Neuronal stem cell (in vitro differentiated cells): ENCODE data around the gene DNAJA3.

Source experiments
- DNase-seq: peaks from one replicate; pipeline ENCODE4 v3.0.0-alpha.2; 2013; ENCODE audit warnings: low spot score
- H2AFZ ChIP-seq: one replicate; pipeline ENCODE4 v1.6.1; 2013; ENCODE audit warnings: mild to moderate bottlenecking, low read length, inconsistent platforms
- H2AK5ac ChIP-seq: 2 replicates; pipeline ENCODE4 v1.6.1; 2013; ENCODE audit warnings: low read depth, mild to moderate bottlenecking, inconsistent platforms, low read length, moderate library complexity, mixed read lengths
- H2BK120ac ChIP-seq: 2 replicates; pipeline ENCODE4 v1.6.1; 2013; ENCODE audit warnings: low read depth, mild to moderate bottlenecking, inconsistent platforms, low read length, moderate library complexity, mixed read lengths
- H2BK12ac ChIP-seq: one replicate; pipeline ENCODE4 v1.6.1; 2013; ENCODE audit warnings: low read length, inconsistent platforms
- H2BK15ac ChIP-seq: 2 replicates; pipeline ENCODE4 v1.6.1; 2013; ENCODE audit warnings: mild to moderate bottlenecking, low read length, inconsistent platforms, mixed read lengths
- H2BK5ac ChIP-seq: one replicate; pipeline ENCODE4 v1.6.1; 2013; ENCODE audit warnings: inconsistent platforms, mild to moderate bottlenecking, low read length, moderate library complexity
- H3K14ac ChIP-seq: one replicate; pipeline ENCODE4 v1.6.1; 2013; ENCODE audit warnings: low read length, inconsistent platforms
- H3K18ac ChIP-seq: 2 replicates; pipeline ENCODE4 v1.6.1; 2013; ENCODE audit warnings: low read length, inconsistent platforms
- H3K23ac ChIP-seq: 2 replicates; pipeline ENCODE4 v1.6.1; 2013; ENCODE audit warnings: low read depth, mild to moderate bottlenecking, mixed read lengths, low read length, inconsistent platforms; ENCODE audit not compliant: poor library complexity
- H3K27ac ChIP-seq: replicated peaks from 3 replicates; pipeline ENCODE4 v1.5.1; 2013; ENCODE audit warnings: low read length, inconsistent platforms
- H3K27me3 ChIP-seq, 3 experiments: 2 replicates each; pipeline ENCODE4 v1.6.1; 2013; ENCODE audit warnings: low read length in 3 of 3, mild to moderate bottlenecking in 2 of 3, inconsistent platforms in 1 of 3, low read depth in 1 of 3, mixed read lengths in 1 of 3, moderate library complexity in 1 of 3; ENCODE audit not compliant: control insufficient read depth in 3 of 3, insufficient read depth in 3 of 3
- H3K36me3 ChIP-seq, 2 donors: replicated peaks in 1 of 2; 2 replicates each; pipeline ENCODE4 v1.6.1; 2013; ENCODE audit warnings: low read length in 2 of 2; ENCODE audit not compliant: control insufficient read depth in 2 of 2, insufficient read depth in 2 of 2
- H3K4ac ChIP-seq: 2 replicates; pipeline ENCODE4 v1.6.1; 2013; ENCODE audit warnings: inconsistent platforms, mild to moderate bottlenecking, low read length, moderate library complexity
- H3K4me1 ChIP-seq, 2 donors: 1 replicate in 1 of 2; 2 replicates in 1 of 2; pipeline ENCODE4 v1.6.1; 2013; ENCODE audit warnings: low read length in 2 of 2, low read depth in 1 of 2; ENCODE audit not compliant: control insufficient read depth in 2 of 2, insufficient read depth in 1 of 2
- H3K4me2 ChIP-seq: one replicate; pipeline ENCODE4 v1.6.1; 2013; ENCODE audit warnings: mild to moderate bottlenecking, low read length, inconsistent platforms; ENCODE audit not compliant: insufficient read depth, poor library complexity, severe bottlenecking
- H3K4me3 ChIP-seq, 2 donors: 2 replicates each; pipeline ENCODE4 v1.5.1; 2013; ENCODE audit warnings: low read length in 2 of 2, mild to moderate bottlenecking in 2 of 2, inconsistent platforms in 1 of 2, moderate library complexity in 1 of 2
- H3K79me1 ChIP-seq: one replicate; pipeline ENCODE4 v1.6.1; 2013; ENCODE audit warnings: low read depth, mild to moderate bottlenecking, inconsistent platforms, low read length, moderate library complexity
- H3K9ac ChIP-seq: one replicate; pipeline ENCODE4 v1.6.1; 2013; ENCODE audit warnings: mild to moderate bottlenecking, low read depth, low read length, inconsistent platforms; ENCODE audit not compliant: poor library complexity
- H3K9me3 ChIP-seq, 2 donors: replicated peaks in 1 of 2; 2 replicates each; pipeline versions ENCODE3 to v1.6.1; 2013; ENCODE audit warnings: low read length in 2 of 2, mild to moderate bottlenecking in 2 of 2, inconsistent platforms in 1 of 2, low read depth in 1 of 2, mixed read lengths in 1 of 2, moderate library complexity in 1 of 2; ENCODE audit not compliant: control insufficient read depth in 2 of 2, insufficient read depth in 1 of 2
- H4K8ac ChIP-seq: one replicate; pipeline ENCODE4 v1.6.1; 2013; ENCODE audit warnings: low read depth, mild to moderate bottlenecking, inconsistent platforms, low read length, moderate library complexity
- H4K91ac ChIP-seq: one replicate; pipeline ENCODE4 v1.6.1; 2013; ENCODE audit warnings: low read length, low read depth, mild to moderate bottlenecking, inconsistent platforms; ENCODE audit not compliant: poor library complexity
- WGBS, 2 donors: extraction: QIAGEN DNeasy Blood & Tissue Kit; methylation state at CpG; one replicate each; pipeline ENCODE4 v1.1.7; 2013; ENCODE audit warnings: missing lambda C conversion rate in 2 of 2, mixed read lengths in 1 of 2; ENCODE audit not compliant: insufficient read length in 2 of 2, insufficient replicate concordance in 1 of 2; ENCODE audit errors: extremely low coverage in 2 of 2; 5-methylcytosine and 5-hydroxymethylcytosine counted together

The DNAJA3 gene

DNA sequence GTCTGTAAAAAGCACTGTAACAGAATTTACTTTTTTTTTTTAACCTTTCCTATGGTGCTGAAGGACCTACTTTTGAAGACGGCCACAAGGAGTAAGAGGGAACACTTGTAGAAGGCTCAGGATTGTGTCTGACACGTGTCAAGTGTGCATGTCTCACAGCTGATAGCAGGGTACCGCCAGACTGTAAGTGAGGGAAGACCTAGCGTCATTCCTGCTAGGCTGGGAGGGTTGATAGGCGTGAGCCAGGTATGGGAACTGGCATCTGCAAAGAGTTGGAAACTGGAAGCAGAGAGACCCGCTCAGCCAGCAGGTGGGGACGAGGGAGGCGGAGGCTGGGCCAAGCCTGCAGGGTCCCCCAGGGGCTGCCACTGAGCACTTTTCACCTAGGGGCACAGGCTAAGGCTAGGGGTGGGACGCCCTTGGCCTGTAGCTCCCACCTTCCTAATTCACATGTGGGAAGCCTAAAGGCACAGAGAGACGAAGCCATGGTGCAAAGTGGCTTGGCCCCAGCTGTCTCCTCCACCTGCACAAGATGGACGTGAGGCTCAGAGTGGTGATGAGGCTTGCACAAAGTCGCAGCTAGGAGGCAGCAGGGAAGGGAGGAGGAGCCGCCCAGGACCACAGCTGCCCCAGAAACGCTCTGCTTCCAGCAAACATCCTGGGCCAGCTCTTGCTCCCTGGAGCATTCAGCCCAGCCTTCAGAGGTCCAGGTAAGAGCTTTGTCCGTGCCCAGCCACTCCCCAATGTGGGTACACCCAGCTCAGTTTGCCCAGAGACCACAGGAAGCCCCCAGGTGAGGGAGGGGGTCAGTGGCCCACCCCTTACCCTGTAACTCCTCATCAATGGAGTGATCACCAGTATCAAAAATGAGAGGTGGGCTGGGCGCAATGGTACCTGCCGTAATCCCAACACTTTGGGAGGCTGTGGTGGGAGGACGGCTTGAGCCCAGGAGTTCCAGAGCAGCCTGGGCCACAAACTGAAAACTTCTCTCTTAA is 35.1 kb upstream of the DNAJA3 start:
- no CpG with 5 or more reads among the region's 18 CpGs for WGBS, 2 donors
- Histone ChIP-seq H3K4me2 (no peak overlapping the region), H3K27ac (no peak overlapping the region), H3K9me3 (no peaks in the 10 kb centered on the region), H2BK12ac (peak overlapping the region; percentile 82), H2AFZ (no peak overlapping the region), H3K23ac (no peak overlapping the region), H3K4ac (no peak overlapping the region), H3K18ac (peak overlapping the region; percentile 82), H3K14ac (no peak overlapping the region), H2BK120ac (no peak overlapping the region), H4K8ac (no peak overlapping the region), H3K4me1 (peaks cover 45 to 53% of the 10 kb centered on the region in 2 donors), H3K27me3 (no peaks in the 10 kb centered on the region), H2BK15ac (peak overlapping the region; percentile 25), H3K4me3 (peak overlapping the region in 1 of 2 donors; percentile 19), H2BK5ac (no peak overlapping the region), H2AK5ac (peak overlapping the region; percentile 20), H3K9ac (peak overlapping the region; percentile 61), H4K91ac (no peak overlapping the region), H3K79me1 (peaks cover 3% of the 10 kb centered on the region), H3K36me3 (peaks cover 0 to 2% of the 10 kb centered on the region in 2 donors)
- DNase-seq, result no peak

DNA sequence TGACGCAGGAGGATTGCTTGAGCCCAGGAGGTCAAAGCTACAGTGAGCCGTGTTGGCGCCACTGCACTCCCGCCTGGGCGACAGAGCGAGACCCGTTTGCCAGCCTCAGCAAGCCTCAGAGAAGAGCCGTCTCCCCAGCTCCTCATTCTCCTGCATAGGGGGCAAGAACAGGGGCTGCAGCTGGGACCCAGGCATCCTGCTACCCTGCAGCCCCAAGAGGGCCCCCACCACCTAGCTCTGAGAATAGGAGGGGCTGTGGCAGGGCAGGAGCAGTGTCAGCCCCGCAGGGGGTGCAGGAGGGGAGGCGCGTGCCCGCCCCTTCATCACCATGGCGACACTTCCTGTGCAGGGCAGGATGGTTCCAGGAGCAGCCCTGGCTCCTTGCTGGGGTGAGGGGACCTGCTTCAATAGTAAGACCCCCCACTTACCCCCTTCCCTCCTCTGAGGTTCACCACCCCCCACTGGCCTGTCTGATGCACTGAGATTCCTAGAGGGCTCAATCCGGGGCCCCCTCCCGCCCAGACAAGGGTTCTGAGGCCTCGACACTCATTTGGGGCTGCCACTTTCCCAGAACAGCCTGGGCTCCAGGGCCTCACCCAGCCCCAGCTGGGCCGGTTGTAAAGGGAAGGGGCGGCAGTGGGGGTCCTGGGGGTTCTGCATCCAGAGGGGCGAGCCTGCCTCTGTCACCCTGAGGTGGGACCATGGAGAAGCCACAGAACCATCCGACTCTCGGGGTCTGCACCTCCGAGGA is 33.9 kb upstream of the DNAJA3 start:
- H3K9ac ChIP-seq, result peak overlapping the region; percentile 21
- H3K27me3 ChIP-seq, result no peaks in the 10 kb centered on the region
- peak overlapping the region; percentile 72 for H2BK120ac ChIP-seq
- no peak overlapping the region for H4K91ac ChIP-seq
- peaks cover 0 to 2% of the 10 kb centered on the region in 2 donors for H3K36me3 ChIP-seq
- no peaks in the 10 kb centered on the region for H3K9me3 ChIP-seq
- DNase-seq, result no peak
- H4K8ac ChIP-seq, result peak overlapping the region; percentile 43
- H2AK5ac ChIP-seq, result peak overlapping the region; percentile 9
- no peak overlapping the region for H3K4me2 ChIP-seq
- peaks cover 3% of the 10 kb centered on the region for H3K79me1 ChIP-seq
- peak overlapping the region; percentile 95 for H3K18ac ChIP-seq
- H3K4ac ChIP-seq, result peak overlapping the region; percentile 84
- H3K27ac ChIP-seq, result peak overlapping the region; percentile 58
- H3K4me1 ChIP-seq, result peaks cover 45 to 53% of the 10 kb centered on the region in 2 donors
- H3K4me3 ChIP-seq, result no peak overlapping the region
- peak overlapping the region; percentile 60 for H2AFZ ChIP-seq
- no CpG with 5 or more reads among the region's 22 CpGs for WGBS, 2 donors
- peak overlapping the region; percentile 83 for H2BK5ac ChIP-seq
- peak overlapping the region; percentile 63 for H3K14ac ChIP-seq
- H3K23ac ChIP-seq, result peak overlapping the region; percentile 73
- H2BK15ac ChIP-seq, result peak overlapping the region; percentile 23
- H2BK12ac ChIP-seq, result peak overlapping the region; percentile 90

DNA sequence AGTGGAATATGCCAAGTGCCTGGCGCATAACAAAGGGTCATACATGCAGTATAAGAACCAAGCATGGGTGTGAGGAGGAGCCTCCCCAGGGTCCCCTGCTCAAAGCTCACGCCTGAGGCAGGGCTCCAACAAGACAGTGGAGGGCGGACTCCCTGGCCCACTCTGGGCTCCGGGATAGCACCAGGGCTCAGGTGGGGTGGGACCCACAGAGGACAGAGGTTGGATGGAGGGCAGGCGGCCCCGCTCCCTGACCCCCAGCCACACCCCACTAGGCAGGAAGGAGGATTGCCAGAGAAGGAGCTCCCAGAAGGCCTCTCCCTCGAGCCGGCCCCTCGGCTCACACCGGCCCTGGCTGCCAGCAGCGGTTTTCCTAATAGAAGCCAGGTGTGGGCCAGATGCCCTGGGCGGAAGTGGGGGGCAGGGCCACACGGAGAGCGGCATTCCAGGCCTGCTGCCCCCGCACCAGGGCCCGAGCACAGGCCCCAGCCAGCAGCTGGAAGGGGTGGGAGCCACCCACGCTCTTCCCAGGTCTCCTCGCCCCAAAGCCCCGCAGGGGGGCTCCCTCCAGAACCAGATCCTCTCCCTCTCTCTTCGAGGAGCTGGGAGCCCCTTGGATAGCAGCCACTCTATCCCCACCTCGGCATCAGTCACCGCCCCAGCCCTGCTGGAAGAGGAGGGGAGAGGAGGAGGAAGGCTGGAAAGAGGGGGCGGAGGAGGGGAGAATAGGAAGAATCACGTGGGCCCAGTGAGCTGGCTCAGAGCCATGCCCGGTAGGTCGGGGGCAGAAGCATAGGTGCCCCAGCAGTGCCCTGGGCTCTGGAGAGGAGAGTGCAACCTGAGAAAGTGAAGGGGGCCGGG is 33.1 kb upstream of the DNAJA3 start:
- Histone ChIP-seq H4K91ac (peak overlapping the region; percentile 85), H3K14ac (peak overlapping the region; percentile 56), H3K4me1 (peaks cover 45 to 49% of the 10 kb centered on the region in 2 donors), H3K27ac (peak overlapping the region; percentile 58), H3K27me3 (no peaks in the 10 kb centered on the region), H2BK12ac (peak overlapping the region; percentile 10), H2BK15ac (peak overlapping the region; percentile 99), H3K4me3 (no peak overlapping the region), H3K18ac (peak overlapping the region; percentile 95), H3K9ac (peak overlapping the region; percentile 44), H2BK5ac (peak overlapping the region; percentile 83), H3K4me2 (peak overlapping the region; percentile 25), H2BK120ac (no peak overlapping the region), H3K36me3 (peaks cover 0 to 2% of the 10 kb centered on the region in 2 donors), H4K8ac (peak overlapping the region; percentile 98), H2AK5ac (peak overlapping the region; percentile 9), H3K4ac (peak overlapping the region; percentile 97), H3K79me1 (peaks cover 3% of the 10 kb centered on the region), H3K9me3 (no peaks in the 10 kb centered on the region), H3K23ac (peak overlapping the region; percentile 52), H2AFZ (no peak overlapping the region)
- WGBS, 2 donors, result no CpG with 5 or more reads among the region's 27 CpGs
- no peak for DNase-seq
